HCT116 (cell line): ENCODE measurements around the gene NBAS. TPM values are rescaled to one million over a fixed set of nuclear protein-coding genes. Genes with fewer than 3 reads are reported as not detected.

Experiments
- ATAC-seq: fragments of 200-7000 bp; cut with Tn5 transposase; 2 replicates; pipeline ENCODE4 v1.9.1; 2020; ENCODE audit warnings: mild to moderate bottlenecking, moderate library complexity
- BruUV-seq: library from RNA; stranded (reverse); fragments of 400-500 nt; replicated peaks from 2 replicates; lab custom pipeline; 2021; lab: Mats Ljungman, UMichigan
- CTCF ChIA-PET: fragments of 300-600 bp; sonication (Branson Sonifier 250); formaldehyde crosslinking; loops from one replicate; lab custom pipeline; 2021; ENCODE audit warnings: antibody characterized with exemption; lab: Charles Lee
- POLR2A ChIA-PET: fragments of 300-600, 350-600 bp; sonication (Branson Sonifier 250); formaldehyde crosslinking; loops from one replicate; lab custom pipeline; 2021; ENCODE audit warnings: antibody characterized with exemption; lab: Charles Lee
- RAD21 ChIA-PET, 2 experiments: fragments of 300-600 bp; sonication (Branson Sonifier 250); formaldehyde crosslinking; loops; one replicate each; lab custom pipeline; 2023; ENCODE audit warnings: low total read pairs in 2 of 2; ENCODE audit not compliant: uncharacterized antibody in 2 of 2, unreplicated experiment in 2 of 2, low non-redundant PET in 1 of 2; lab: Charles Lee
- DNase-seq: peaks from one replicate; pipeline ENCODE4 v3.0.0-alpha.2; 2010; ENCODE audit warnings: low read depth, low spot score
- H2AFZ ChIP-seq: fragments of 200-600 bp; shearing (Covaris generic), sonication (generic); 2 replicates; pipeline ENCODE4 v1.6.1; 2017; ENCODE audit warnings: low read depth, mixed run types, mixed read lengths, antibody characterized with exemption, low read length; ENCODE audit not compliant: poor library complexity, severe bottlenecking
- H3K27ac ChIP-seq: 2 replicates; pipeline ENCODE4 v1.5.1; 2012; ENCODE audit warnings: low read depth, low read length
- H3K27me3 ChIP-seq: fragments of 200-600 bp; sonication (generic); 2 replicates; pipeline ENCODE4 v1.6.1; 2016; ENCODE audit warnings: mixed run types, low read length, mixed read lengths; ENCODE audit not compliant: insufficient read depth
- H3K36me3 ChIP-seq, 2 experiments: fragments of 200-500 bp in 1 of 2; fragments of 200-600 bp in 1 of 2; sonication (Bioruptor generic) in 1 of 2; sonication (generic) in 1 of 2; 2 replicates each; pipeline versions ENCODE4 v1.5.1 to v1.6.1; 2014 to 2016; ENCODE audit warnings: low read length in 2 of 2, inconsistent platforms in 1 of 2, mixed read lengths in 1 of 2, mixed run types in 1 of 2; ENCODE audit not compliant: insufficient read depth in 2 of 2, control insufficient read depth in 1 of 2
- H3K4me1 ChIP-seq, 2 experiments: fragments of 200-600 bp in 1 of 2; sonication (generic) in 1 of 2; 2 replicates each; pipeline versions ENCODE4 v1.5.1 to v1.6.1; 2012 to 2017; ENCODE audit warnings: low read length in 2 of 2, inconsistent platforms in 1 of 2, mild to moderate bottlenecking in 1 of 2, mixed read lengths in 1 of 2, mixed run types in 1 of 2, moderate library complexity in 1 of 2; ENCODE audit not compliant: insufficient read depth in 2 of 2, control insufficient read depth in 1 of 2
- H3K4me2 ChIP-seq: fragments of 200-600 bp; sonication (generic); 2 replicates; pipeline ENCODE4 v1.6.1; 2017; ENCODE audit warnings: mixed run types, low read length, mixed read lengths
- H3K4me3 ChIP-seq, 2 experiments: fragments of 200-600 bp in 1 of 2; sonication (generic) in 1 of 2; replicated peaks in 1 of 2; 2 replicates each; pipeline ENCODE4 v1.5.1; 2011 to 2016; ENCODE audit warnings: low read length in 2 of 2, control low read depth in 1 of 2, low read depth in 1 of 2, mild to moderate bottlenecking in 1 of 2, mixed read lengths in 1 of 2, mixed run types in 1 of 2
- H3K79me2 ChIP-seq: fragments of 200-600 bp; sonication (generic); 2 replicates; pipeline ENCODE4 v1.6.1; 2017; ENCODE audit warnings: mild to moderate bottlenecking, mixed run types, low read length, moderate library complexity, mixed read lengths; ENCODE audit not compliant: insufficient read depth
- H3K9ac ChIP-seq: fragments of 200-600 bp; sonication (generic); 2 replicates; pipeline ENCODE4 v1.6.1; 2016; ENCODE audit warnings: low read length, mixed read lengths
- H3K9me2 ChIP-seq: fragments of 200-600 bp; sonication (generic), shearing (Covaris generic); 2 replicates; pipeline ENCODE4 v1.6.1; 2017; ENCODE audit warnings: mixed run types, mild to moderate bottlenecking, moderate library complexity; ENCODE audit not compliant: insufficient read depth
- H3K9me3 ChIP-seq, 2 experiments: fragments of 200-500 bp in 1 of 2; fragments of 200-600 bp in 1 of 2; sonication (Bioruptor generic) in 1 of 2; sonication (generic) in 1 of 2; 2 replicates each; pipeline ENCODE4 v1.6.1; 2014 to 2017; ENCODE audit warnings: low read length in 2 of 2, mixed read lengths in 2 of 2, inconsistent platforms in 1 of 2, low read depth in 1 of 2, mild to moderate bottlenecking in 1 of 2, mixed run types in 1 of 2, moderate library complexity in 1 of 2; ENCODE audit not compliant: control insufficient read depth in 1 of 2, insufficient read depth in 1 of 2
- H4K20me1 ChIP-seq: fragments of 200-600 bp; sonication (generic), shearing (Covaris generic); 2 replicates; pipeline ENCODE4 v1.6.1; 2017; ENCODE audit warnings: mixed run types, mild to moderate bottlenecking, moderate library complexity; ENCODE audit not compliant: insufficient read depth
- EGR1 ChIP-seq: IDR thresholded peaks from 2 replicates; pipeline ENCODE4 v1.6.1; 2012; ENCODE audit warnings: low read depth
- MAX ChIP-seq: IDR thresholded peaks from 2 replicates; pipeline ENCODE4 v1.6.1; 2012
- POLR2A ChIP-seq: IDR thresholded peaks from 2 replicates; pipeline ENCODE4 v1.7.0; 2011; ENCODE audit warnings: borderline replicate concordance; ENCODE audit not compliant: insufficient read depth, insufficient read length; ENCODE audit errors: extremely low read depth
- POLR2AphosphoS5 ChIP-seq: IDR thresholded peaks from 2 replicates; pipeline ENCODE4 v1.6.1; 2011; ENCODE audit warnings: mild to moderate bottlenecking, low read depth, low read length, moderate library complexity
- RAD21 ChIP-seq: IDR thresholded peaks from 2 replicates; pipeline ENCODE4 v1.6.1; 2012; ENCODE audit warnings: low read depth, mild to moderate bottlenecking
- REST ChIP-seq: IDR thresholded peaks from 2 replicates; pipeline ENCODE4 v1.6.1; 2012; ENCODE audit warnings: low read depth
- ZBTB33 ChIP-seq: IDR thresholded peaks from 2 replicates; pipeline ENCODE4 v1.6.1; 2011; ENCODE audit warnings: mild to moderate bottlenecking, low read length, moderate library complexity; ENCODE audit not compliant: insufficient replicate concordance; ENCODE audit errors: extremely low read depth
- intact Hi-C: fragments of 100-400 bp; cut with micrococcal nuclease; formaldehyde crosslinking; loops from 2 replicates; pipeline ENCODE4 v1.10.0; 2022
- total RNA-seq: library from RNA; stranded (reverse); gene quantifications from one replicate; pipeline ENCODE4 v1.2.1, GENCODE V29; 2021; ENCODE audit not compliant: unreplicated experiment
- TF ChIP-seq, protein P1 (sequence below): IDR thresholded peaks from 2 replicates; pipeline ENCODE4 v1.6.1; 2012

The NBAS gene
- total RNA-seq, 1 experiment from 2014 or later = 32.8 TPM

- ATAC-seq (no peak), DNase-seq (no peak)
- Histone ChIP-seq H3K9me2 (no peaks in the 10 kb centered on the region), H3K27ac (no peak overlapping the region), H3K36me3 (no peaks in the 10 kb centered on the region), H3K4me3 (no peak overlapping the region), H3K9ac (no peak overlapping the region), H3K9me3 (no peaks in the 10 kb centered on the region), H3K4me1 (no peaks in the 10 kb centered on the region), H3K4me2 (no peak overlapping the region), H3K27me3 (no peaks in the 10 kb centered on the region), H2AFZ (no peak overlapping the region), H3K79me2 (no peaks in the 10 kb centered on the region), H4K20me1 (no peaks in the 10 kb centered on the region)
- ChIA-PET RAD21 (no interaction called here), POLR2A (no interaction called here), CTCF (no interaction called here)
- intact Hi-C loops = no loop called here
- TF ChIP-seq REST = no peak
- TF ChIP-seq ZBTB33 = no peak
- no peak for TF ChIP-seq POLR2AphosphoS5
- TF ChIP-seq MAX = no peak
- TF ChIP-seq, protein P1, sequence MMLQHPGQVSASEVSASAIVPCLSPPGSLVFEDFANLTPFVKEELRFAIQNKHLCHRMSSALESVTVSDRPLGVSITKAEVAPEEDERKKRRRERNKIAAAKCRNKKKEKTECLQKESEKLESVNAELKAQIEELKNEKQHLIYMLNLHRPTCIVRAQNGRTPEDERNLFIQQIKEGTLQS = no peak
- TF ChIP-seq RAD21 = no peak
- no peak for TF ChIP-seq POLR2A
- TF ChIP-seq EGR1 = no peak
- no TSS peak for BruUV-seq
Observed at GRCh38 chr2:15253247-15253646, 307.9 kb downstream of the NBAS start.
